Heart right ventricle (tissue), 16 donors: ENCODE measurements around the gene TCF3. TPM values are rescaled to one million over a fixed set of nuclear protein-coding genes. Genes with fewer than 3 reads are reported as not detected.

ENCODE experiments used
- ATAC-seq, 8 donors: fragments of 200-7000 bp; cut with Tn5 transposase; one replicate each; pipeline ENCODE4 v1.9.1; 2020; ENCODE audit warnings: mild to moderate bottlenecking in 8 of 8, moderate library complexity in 8 of 8, moderate number of reproducible peaks in 1 of 8
- DNase-seq, 2 donors: peaks; one replicate each; pipeline ENCODE4 v3.0.0-alpha.2; 2020
- H3K27ac ChIP-seq, 10 donors: fragments of 200-600 bp; sonication (generic) in 2 of 10; one replicate each; pipeline versions ENCODE4 v1.5.0 to v1.8.0; 2020 to 2022; ENCODE audit warnings: mild to moderate bottlenecking in 3 of 10
- H3K27me3 ChIP-seq, 7 donors: fragments of 200-600 bp; one replicate each; pipeline ENCODE4 v1.8.0; 2021 to 2022; ENCODE audit warnings: mild to moderate bottlenecking in 2 of 7
- H3K36me3 ChIP-seq, 9 donors: fragments of 200-600 bp; sonication (generic) in 1 of 9; one replicate each; pipeline versions ENCODE4 v1.5.0 to v1.8.0; 2020 to 2022; ENCODE audit warnings: mild to moderate bottlenecking in 2 of 9
- H3K4me1 ChIP-seq, 9 donors: fragments of 200-600 bp; sonication (generic) in 1 of 9; one replicate each; pipeline versions ENCODE4 v1.5.0 to v1.8.0; 2020 to 2022; ENCODE audit warnings: mild to moderate bottlenecking in 4 of 9
- H3K4me3 ChIP-seq, 10 donors: fragments of 200-600 bp; sonication (generic) in 2 of 10; one replicate each; pipeline versions ENCODE4 v1.5.0 to v1.8.0; 2020 to 2022; ENCODE audit warnings: mild to moderate bottlenecking in 7 of 10, moderate library complexity in 2 of 10
- H3K9me3 ChIP-seq, 11 donors: fragments of 200-600 bp in 10 of 11; sonication (generic) in 2 of 11; one replicate each; pipeline versions ENCODE4 v1.5.0 to v1.8.0; 2013 to 2022; ENCODE audit warnings: mild to moderate bottlenecking in 2 of 11, control low read depth in 1 of 11, moderate library complexity in 1 of 11
- WGBS, 2 donors: extraction: QIAGEN DNeasy Blood & Tissue Kit; methylation state at CpG; one replicate each; pipeline ENCODE4 v1.1.7; 2013; ENCODE audit warnings: inconsistent platforms in 1 of 2; 5-methylcytosine and 5-hydroxymethylcytosine counted together
- intact Hi-C, 10 donors: fragments of 100-400 bp; cut with DNase I; formaldehyde crosslinking; loops; one replicate each; pipeline versions ENCODE4 v1.11.1 to v1.14.2; 2022
- polyA plus RNA-seq, 2 donors: library from polyadenylated mRNA; stranded (reverse); fragments of 200-250 nt; gene quantifications; one replicate each; pipeline ENCODE4 v1.2.3, GENCODE V29; 2013
- total RNA-seq, 10 donors: library from RNA; stranded (reverse); fragmentation: NEBNext Ultra II Directional in 3 of 10; extraction: Animal tissue kit (Norgen Biotek cat#: 25700) in 3 of 10; gene quantifications; one replicate each; pipeline versions ENCODE4 v1.2.1 to v1.2.4, GENCODE V29; 2021 to 2023
- TF ChIP-seq, protein P1 (sequence below), 9 donors: fragments of 200-600 bp; sonication (generic) in 2 of 9; IDR thresholded peaks; one replicate each; pipeline versions ENCODE4 v1.5.0 to v1.8.0; 2021 to 2022; ENCODE audit warnings: antibody characterized with exemption in 9 of 9, mild to moderate bottlenecking in 5 of 9, moderate library complexity in 1 of 9
- donor health status: Arrhythmogenic right ventricular cardiomyopathy.
- donor health status: ischemic (EF 13 %, LVEDD 7.1; RV severe dilation, severe dysfunction).
- donor health status: healthy with polysubstance abuse.
- donor health status: DM: no; HTN: yes; CAD: no.
- donor health status: DM: no; HTN: no; CAD: no.
- donor health status: ischemic (EF 25% LVEDD 6.9; RV normal size, moderate dysfunction).
- donor health status: ischemic (EF 25% LVEDD 5.7; RV mildly dilated, moderate dysfunction).
- donor health status: healthy.
- donor health status: DM: yes; HTN: yes; CAD: no.
- donor health status: Ischemic cardiomyopathy.
- donor health status: ischemic (EF 35%, LVEDD 5.7; RV mildly dilated, moderate dysfunction).
- donor health status: nonischemic (EF 11% LVEDD 7.7; RV severe dilation, severe dysfunction).
- donor health status: DM: yes; HTN: yes; CAD: no.
- donor health status: PGD.
- donor health status: ischemic (EF 29% LVEDD 5.4; RV normal size, mild dysfunction).
- donor health status: nonischemic (EF 23%, LVEDD 6.1; RV moderate dilation, normal function).

Gene TCF3
- total and polyA plus RNA-seq, 12 donors, result 12.4 to 38.1 (median 19.5) TPM

DNA sequence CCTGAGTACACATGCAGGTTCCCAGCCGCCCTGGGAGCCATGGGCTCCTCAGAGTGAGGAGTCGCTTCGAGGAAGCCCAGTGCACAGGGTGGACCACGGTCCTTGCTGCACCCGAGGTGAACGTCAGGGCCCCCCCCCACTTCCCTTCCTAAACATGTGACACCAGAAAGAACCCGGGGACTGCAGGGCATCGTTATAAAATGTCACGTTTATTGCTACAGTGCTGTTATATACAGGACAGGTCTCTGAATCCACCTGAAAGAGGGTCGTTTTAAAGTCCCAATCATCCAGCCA, 43.4 kb downstream of the TCF3 start:
- H3K27ac ChIP-seq, result peak overlapping the region in 1 of 10 donors; percentile 46
- intact Hi-C loops, result loop anchor here in 9 of 10 donors (2.0 to 10.0 kb wide), 6 partner anchors 38 to 156 kb away; partner anchors contain the start of gene TCF3 (in 5 of the 9)
- WGBS, 2 donors, result 43 to 54% methylated on average over 10 of the region's 10 CpGs
- DNase-seq, result no peak
- H3K36me3 ChIP-seq, result peaks cover 0 to 46% (median 5%) of the 10 kb centered on the region in 9 donors
- ATAC-seq, result no peak
- no peaks in the 10 kb centered on the region for H3K9me3 ChIP-seq
- H3K4me1 ChIP-seq, result peaks cover 3 to 33% (median 17%) of the 10 kb centered on the region in 9 donors
- TF ChIP-seq, protein P1, sequence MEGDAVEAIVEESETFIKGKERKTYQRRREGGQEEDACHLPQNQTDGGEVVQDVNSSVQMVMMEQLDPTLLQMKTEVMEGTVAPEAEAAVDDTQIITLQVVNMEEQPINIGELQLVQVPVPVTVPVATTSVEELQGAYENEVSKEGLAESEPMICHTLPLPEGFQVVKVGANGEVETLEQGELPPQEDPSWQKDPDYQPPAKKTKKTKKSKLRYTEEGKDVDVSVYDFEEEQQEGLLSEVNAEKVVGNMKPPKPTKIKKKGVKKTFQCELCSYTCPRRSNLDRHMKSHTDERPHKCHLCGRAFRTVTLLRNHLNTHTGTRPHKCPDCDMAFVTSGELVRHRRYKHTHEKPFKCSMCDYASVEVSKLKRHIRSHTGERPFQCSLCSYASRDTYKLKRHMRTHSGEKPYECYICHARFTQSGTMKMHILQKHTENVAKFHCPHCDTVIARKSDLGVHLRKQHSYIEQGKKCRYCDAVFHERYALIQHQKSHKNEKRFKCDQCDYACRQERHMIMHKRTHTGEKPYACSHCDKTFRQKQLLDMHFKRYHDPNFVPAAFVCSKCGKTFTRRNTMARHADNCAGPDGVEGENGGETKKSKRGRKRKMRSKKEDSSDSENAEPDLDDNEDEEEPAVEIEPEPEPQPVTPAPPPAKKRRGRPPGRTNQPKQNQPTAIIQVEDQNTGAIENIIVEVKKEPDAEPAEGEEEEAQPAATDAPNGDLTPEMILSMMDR (IDR thresholded peaks at IDR 0.05), result no peak
- H3K4me3 ChIP-seq, result peak overlapping the region in 1 of 10 donors; percentile 31
- no peaks in the 10 kb centered on the region for H3K27me3 ChIP-seq

- 60 to 80% methylated on average over 23 of the region's 23 CpGs for WGBS, 2 donors
- Histone ChIP-seq H3K4me1 (peaks cover 5 to 38% (median 22%) of the 10 kb centered on the region in 9 donors), H3K9me3 (no peaks in the 10 kb centered on the region), H3K4me3 (peak overlapping the region in 1 of 10 donors; percentile 31), H3K27me3 (no peaks in the 10 kb centered on the region), H3K36me3 (peaks cover 0 to 41% (median 5%) of the 10 kb centered on the region in 9 donors), H3K27ac (peak overlapping the region in 1 of 10 donors; percentile 46)
- intact Hi-C loops, result loop anchor here in 9 of 10 donors (2.0 to 10.0 kb wide), 6 partner anchors 39 to 156 kb away; partner anchors contain the start of gene TCF3 (in 5 of the 9)
- DNase-seq (no peak), ATAC-seq (no peak)
- TF ChIP-seq, protein P1 (IDR thresholded peaks at IDR 0.05), result no peak
Measured at GRCh38 chr19:1608359-1609102, 43.9 kb downstream of the TCF3 start.

- DNase-seq (no peak), ATAC-seq (peak in 3 of 8 donors; percentile 1 to 15 (median 1))
- Histone ChIP-seq H3K27ac (peak overlapping the region; percentile 88 to 100 (median 97)), H3K9me3 (no peaks in the 10 kb centered on the region), H3K27me3 (no peaks in the 10 kb centered on the region), H3K36me3 (peaks cover 0 to 29% (median 6%) of the 10 kb centered on the region in 9 donors), H3K4me3 (peak overlapping the region; percentile 23 to 100 (median 94)), H3K4me1 (peaks cover 12 to 49% (median 35%) of the 10 kb centered on the region in 9 donors)
- TF ChIP-seq, protein P1 (IDR thresholded peaks at IDR 0.05), result no peak
- intact Hi-C loops, result loop anchor here in 9 of 10 donors (2.0 to 10.0 kb wide), 6 partner anchors 41 to 159 kb away; partner anchors contain the start of gene TCF3 (in 6 of the 9)
- 13 to 18% methylated on average over 16 of the region's 16 CpGs for WGBS, 2 donors
Measured at GRCh38 chr19:1606138-1606651, 46.2 kb downstream of the TCF3 start.
